Stromal cell of bone marrow (primary cell): Measurements from ENCODE around the gene PTX3.

ENCODE experiments used
- DNase-seq: peaks from one replicate; pipeline ENCODE4 v3.0.0-alpha.2; 2012; ENCODE audit warnings: low read depth

The PTX3 gene

DNA sequence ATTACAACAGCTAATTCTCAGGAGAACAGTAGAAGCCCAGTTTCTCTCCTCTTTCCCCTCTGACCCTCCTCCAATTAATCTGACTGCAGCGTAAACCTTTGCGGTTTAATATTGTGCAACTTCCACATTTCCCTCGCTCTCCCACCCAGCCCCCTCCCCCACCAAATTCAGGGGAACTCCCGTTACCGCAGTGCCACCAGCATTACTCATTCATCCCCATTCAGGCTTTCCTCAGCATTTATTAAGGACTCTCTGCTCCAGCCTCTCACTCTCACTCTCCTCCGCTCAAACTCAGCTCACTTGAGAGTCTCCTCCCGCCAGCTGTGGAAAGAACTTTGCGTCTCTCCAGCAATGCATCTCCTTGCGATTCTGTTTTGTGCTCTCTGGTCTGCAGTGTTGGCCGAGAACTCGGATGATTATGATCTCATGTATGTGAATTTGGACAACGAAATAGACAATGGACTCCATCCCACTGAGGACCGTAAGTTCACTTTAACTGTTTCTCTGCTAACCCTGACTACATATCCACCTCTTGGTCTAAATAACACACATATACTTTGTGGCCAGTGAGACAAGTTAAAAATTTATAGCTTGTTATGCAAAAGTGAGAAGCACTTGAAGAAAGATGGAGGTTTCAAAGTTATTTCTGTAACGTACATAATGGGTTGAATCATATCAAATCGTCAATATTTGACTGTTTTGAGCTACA lies at the start of gene PTX3:
Gene PTX3 (plus strand): TSS at position 268 of the 709 bp plus-strand sequence. CDS start 84 bp downstream, at position 352.
- peak; percentile 80 for DNase-seq

DNA sequence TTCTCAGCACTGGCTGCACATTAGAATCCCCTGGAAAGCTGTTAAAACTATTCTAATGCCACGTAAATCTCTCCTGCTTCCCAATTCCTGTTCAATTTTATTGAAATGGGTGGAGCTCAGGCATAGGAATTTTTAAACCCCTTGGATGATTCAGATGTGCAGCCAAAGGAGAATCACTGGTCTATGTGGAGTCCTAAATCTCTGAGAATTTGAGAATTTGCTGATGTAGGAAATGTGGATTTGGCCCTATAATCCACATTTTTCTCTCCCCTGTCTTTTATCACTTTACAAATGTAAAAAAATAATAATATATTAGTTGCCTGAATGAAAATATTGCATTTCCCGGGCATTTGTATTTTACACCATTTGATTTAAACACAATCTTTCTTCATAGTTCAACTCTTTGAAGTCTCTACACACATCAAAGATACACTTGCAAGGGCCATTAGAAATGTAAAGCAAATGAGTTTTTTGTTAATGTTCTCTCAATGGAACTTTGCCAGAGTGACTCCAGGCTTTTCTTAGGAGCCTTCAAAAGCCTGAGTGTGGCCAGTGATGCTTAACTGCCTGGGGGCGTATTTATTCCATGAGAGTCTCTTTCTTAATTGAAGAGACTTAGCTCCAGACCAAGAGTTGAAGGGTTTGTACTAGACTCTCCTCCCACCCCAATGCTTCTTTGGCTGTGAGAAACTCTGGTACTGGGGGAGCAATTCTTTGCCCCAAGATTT lies 48.8 kb upstream of the PTX3 start:
- no peak for DNase-seq

DNA sequence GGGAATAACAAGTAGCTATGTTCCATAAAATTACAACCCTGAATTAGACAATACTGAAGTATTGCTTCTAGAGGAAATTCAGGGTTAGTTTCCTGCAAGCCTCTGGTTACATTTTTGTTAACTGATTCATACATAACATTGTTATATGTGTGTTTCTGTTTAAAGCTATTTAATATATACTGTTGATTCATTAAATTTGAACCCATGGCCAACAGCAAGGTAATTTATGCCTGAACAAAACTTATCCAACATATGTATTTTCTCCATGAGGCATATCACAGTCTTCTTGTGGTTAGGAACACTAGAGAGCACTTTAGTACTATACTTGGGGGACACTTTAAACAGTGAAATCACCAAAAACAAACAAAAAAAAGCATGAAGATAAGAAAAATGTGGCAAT lies 47.7 kb upstream of the PTX3 start:
- no peak for DNase-seq

DNA sequence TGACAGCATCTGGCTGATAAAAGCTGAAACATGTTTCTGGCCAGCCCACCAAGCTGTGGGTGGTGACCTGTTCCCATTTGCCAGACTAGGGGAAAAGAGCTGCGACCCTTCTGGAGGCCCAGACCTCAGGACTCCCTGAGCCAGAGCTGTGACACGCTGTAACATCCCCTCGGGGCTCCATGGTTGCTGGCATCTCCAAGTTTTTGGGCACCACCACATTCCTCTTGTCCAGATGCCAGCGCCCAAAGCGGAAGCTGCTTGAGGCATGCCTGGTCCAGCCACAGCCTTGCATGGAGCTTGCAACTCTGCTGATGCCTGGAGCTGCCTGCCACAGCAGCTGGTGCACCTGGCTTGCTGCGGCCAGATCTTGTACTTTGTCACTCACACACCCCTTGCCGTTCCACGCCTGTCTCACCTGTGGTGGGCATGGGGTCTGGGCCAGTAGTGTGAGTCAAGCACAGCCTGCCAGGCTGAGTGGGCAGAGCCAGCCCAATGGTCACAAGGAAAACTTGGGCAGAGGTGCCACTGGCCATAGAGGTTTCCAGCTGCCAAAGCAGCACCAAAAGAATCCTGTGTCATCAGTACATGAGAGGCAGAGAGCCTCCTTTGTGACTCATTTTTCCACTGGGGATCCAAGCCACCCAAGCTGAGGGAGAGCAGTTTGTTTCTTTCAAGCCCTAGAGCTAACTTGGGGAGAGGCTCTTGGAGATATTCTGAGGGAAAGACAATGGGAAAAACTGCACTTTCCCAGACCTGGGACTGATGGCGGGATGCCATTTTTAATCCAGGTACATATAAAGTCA lies 45.7 kb upstream of the PTX3 start:
- DNase-seq = no peak

DNA sequence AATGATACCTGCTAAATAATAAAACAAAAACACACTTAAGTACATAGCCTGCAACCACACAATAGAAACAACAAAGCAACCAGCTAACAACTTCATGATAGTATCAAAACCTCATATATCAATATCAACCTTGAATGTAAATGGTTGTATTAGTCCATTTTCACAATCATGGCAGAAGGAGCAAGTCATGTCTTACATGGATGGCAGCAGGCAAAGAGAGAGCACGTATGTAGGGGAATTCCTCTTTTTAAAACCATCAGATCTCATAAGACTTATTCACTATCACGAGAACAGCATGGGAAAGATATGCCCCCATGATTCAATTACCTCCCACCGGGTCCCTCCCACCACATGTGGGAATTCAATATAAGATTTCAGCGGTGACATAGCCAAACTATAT lies 44.5 kb upstream of the PTX3 start:
- DNase-seq = no peak

DNA sequence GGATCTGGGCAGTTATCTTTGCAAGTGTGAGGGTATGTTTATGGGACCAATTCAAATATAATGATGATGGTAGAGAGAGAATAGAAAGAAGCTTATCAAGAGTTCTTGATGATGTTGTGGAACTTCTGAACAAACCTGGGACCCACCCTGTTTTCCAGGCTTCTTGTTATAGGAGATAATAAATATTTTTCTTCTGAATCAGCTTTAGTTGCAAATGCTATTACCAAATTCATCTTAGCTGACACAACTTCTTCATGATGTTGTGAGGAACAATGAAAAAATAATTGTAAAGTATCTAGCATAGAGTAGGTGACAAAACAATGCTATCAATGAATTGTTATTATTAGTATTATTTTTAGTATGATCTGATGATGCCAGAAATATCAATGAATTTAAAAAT lies 43.5 kb upstream of the PTX3 start:
- DNase-seq = no peak

DNA sequence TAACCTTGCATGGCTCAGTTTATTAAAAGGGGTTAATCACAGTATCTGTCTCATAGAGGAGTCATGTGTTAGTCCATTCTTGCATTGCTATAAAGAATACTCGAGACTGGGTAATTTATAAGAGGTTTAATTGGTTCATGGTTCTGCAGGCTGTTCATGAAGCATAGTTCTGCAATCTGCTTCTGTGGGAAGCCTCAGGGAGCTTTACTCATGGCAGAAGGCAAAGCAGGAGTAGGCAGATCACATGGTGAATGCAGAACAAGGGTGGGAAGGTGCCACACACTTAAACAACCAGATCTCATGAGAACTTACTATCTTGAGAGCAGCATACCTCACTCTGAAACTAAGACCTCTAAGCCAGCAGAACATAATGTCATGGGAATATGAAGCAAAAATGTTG lies 42.2 kb upstream of the PTX3 start:
- no peak for DNase-seq

DNA sequence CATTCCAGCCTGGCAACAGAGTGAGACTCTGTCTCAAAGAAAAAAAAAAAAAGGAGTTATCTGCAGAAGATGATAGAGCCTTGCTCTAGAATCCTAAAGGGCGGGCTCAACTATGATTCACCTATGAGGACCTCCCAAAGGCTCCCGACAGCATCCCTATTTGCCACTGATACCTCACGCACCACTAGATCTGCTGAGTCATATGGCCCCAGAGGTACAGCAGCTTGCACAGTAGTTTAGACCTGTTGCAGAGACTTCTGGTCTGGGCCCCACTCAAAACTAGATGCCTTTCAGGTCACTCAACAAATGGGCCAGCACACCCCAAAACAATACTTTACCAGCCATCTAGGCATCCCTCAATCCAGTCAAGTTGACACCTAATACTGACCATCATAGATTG lies 38.1 kb upstream of the PTX3 start:
- DNase-seq = no peak

DNA sequence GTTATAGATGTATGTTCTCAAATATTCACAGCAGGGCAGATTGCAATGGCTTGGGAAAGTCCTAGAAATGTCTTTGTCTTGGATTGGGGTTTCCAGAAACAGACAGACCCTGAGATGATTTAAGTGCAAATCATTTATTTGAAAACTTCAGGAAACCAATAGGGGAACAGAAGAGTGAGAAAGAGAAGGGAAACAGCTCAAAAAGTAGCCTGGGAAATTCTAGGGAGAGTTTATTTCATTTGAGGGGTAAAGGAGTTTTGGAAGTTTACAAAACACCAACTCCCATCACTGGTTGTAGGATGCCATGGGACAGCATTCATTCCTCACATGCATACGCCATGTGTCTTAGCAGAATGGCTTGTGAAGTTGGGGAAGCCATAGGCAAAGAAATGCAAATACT lies 32.3 kb upstream of the PTX3 start:
- no peak for DNase-seq

DNA sequence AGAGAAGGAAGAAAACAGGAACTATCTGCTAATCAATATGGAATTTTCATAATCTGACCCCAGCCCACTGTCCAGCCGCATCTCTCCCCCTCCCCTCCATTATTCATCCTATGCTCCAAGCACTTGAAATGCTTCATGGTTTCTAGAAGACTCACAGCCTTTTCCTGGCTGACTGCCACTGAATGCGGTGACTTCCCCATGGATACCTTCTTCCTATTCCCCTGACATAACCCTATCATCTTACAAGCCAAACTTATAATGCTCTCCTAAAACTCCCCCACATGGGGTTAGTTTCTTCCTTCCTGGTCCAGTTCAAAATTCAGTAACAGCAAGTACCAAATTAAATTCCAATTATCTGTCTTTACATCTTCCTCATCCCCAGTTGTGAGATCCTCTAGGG lies 31.2 kb upstream of the PTX3 start:
- DNase-seq = peak; percentile 42

DNA sequence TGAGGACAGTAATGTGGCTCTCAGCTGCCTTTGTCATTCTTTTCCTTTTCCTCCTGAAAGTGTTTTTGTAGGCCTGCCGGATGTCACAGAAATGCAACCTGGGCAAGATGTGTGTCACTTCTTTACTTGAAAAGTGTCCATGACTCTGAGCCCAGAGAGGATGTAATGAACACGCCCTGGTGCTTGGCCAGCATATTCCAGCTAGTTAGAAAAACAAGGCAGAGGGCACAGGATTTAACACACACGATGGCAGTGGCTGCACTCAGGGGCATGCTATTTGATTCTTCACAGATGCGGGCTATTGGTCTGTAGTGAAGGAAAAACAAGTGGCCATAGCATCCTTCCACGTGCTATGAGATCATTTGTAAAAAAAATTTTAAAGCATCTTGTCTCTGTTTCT lies 30.3 kb upstream of the PTX3 start:
- no peak for DNase-seq

DNA sequence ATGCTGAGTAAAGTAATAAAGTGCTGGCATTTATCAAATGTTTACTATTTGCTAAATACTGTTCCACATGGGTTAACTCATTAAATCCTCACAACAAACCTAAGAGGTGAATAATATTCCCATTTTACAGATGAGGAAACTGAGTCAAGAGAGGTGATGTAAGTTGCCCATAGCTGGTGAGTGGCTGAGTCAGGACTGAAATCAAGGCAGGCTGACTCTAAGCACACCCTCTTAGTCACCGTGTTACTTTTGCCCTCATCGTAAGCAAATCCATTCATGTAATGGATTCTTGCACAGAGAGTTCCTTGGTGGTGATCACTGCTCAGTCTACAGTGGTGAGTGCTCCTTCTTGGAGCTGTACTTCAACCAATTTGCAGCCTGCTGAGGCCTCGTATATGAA lies 28.9 kb upstream of the PTX3 start:
- no peak for DNase-seq

DNA sequence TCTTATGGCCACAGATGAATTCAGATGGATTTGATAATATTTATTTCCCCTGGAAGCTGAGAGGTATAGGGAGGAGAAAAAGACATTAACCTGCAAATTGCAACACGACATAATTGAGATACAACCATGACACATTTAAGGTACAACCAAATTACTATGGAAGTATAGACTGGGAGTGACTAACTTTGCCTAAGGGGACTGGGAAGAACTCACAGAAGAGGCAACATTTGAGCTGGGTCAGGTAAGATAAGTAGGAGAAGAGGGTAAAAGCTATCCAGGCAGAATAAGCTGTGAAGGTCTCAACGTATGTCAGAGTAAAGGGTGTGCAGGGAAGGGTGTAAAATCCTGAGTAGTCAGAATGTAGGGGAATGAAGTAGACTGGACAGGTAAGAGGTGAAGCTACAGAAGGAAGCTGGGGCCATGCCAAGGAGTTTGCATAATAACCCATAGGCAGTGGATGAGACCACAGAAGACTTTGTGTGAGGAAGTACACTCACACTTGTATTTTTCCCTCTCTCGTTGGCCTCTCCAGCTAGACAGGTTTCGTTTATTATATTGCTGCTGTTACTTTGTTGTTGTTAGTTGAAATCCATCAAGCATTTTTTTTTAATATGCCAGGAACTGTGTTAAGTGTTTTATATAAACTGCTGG lies 28.0 kb upstream of the PTX3 start:
- DNase-seq = no peak

DNA sequence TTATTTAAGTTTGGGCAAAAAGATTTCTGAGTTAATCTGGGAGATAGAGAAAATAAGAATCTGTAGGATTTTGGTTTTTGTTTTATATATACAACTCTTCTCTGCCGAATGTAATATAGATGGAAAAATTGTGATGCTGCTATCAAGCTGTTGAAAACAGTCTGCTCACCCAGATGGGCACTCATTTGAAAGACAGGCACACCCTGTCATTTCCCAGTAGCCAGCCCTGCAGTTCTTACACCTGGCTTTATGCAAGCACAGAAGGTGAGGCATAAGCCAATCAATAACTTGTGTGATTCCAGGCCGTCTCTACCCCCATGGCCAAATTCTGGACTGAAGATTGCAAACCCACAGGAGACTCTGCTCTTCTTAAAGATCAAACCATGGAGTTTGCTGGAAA lies 27.1 kb upstream of the PTX3 start:
- DNase-seq = no peak

DNA sequence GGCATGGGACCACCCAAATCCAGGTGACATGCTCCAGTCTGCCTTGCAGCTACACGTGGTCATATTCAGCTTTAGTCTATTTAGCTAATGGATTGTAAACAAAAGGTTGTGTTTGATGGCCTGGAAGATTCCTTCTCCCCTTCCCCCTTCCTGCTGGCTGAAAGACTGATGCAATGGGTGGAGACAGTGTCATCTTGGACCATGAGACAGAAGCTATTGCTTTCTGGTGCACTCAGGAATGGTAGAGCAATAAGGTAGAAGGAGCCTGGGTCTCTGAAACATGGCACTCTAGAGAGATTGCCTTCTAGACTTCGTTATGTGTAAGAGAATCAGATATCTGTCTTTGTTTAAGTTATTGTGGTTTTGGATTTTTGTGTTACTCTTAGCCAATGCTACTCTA lies 25.7 kb upstream of the PTX3 start:
- DNase-seq = no peak

DNA sequence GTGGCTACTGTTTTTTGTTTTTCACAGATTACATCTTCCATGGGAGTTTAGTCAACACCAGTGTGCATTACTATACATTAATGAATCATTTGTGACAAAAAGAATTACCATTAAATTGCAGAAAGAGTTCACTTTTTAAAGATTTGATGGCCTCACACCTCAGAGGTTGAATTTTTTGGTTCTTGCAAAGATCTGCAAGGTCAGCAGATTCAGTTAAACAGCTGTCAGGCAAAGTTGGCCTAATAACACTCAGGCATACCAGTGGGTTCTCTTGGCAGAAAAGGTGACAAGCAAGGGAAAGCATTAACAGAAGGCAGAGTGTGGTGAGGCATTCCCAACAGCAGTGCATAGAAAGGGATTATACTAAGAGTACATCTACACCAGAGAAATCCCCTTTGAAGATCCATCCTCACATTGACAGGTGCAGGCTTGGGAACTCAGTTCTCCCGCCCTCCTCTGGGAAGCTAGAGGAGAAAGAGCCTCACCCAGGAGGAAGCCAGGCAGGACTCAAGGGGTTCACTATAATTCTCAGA lies 24.3 kb upstream of the PTX3 start:
- no peak for DNase-seq

DNA sequence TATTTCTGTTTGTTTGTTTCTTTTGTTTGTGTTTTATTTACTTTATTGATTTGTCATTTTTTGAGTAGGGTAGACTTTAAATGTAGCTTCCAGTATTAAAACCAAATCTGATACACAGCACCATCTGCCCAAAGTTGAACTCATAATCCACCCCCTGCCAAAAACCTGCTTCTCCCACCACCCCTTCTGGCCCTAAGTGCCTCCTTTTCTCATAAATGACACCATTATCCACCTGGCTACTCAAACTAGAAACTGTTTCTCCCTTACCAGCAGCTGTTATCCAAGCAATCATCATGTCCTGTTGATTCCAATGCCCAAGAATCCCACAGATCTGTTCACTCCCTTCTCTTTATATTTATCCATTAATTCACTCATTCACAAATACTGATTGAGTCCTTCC lies 21.8 kb upstream of the PTX3 start:
- no peak for DNase-seq

DNA sequence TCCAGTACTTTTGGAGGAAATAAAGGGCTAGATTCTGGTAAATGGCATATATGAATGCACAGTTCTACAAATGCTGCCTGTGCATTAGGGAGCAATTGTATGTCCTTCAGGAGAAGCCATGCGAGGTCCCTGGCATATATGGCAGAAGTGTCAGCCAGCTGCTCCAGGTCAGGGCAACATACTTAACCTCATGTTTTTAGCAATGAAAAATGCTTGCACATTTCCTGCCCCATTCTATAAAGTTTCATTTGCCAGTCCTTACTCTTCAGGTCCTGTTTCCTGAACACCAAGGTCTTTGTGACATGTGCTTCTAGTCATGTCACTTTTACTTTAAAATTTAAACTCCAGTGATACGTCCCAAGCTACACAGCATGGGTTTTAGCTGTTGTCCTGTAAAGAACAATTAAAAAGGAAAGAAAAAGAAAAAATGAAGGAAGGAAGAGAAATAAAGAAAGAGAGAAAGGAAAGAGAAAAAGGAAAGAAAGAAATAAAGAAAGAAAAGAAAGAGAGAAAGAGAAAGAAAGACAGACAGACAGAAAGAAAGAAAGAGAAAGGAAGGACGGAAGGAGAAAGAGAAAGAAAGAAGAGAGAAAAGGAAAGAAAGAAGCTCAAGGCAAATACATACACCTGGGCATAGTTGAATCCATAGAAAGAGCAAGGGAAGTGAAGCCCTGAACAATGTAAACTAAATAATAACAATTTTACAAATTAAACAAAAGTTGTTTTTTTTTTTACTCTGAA lies 20.1 kb upstream of the PTX3 start:
- no peak for DNase-seq

DNA sequence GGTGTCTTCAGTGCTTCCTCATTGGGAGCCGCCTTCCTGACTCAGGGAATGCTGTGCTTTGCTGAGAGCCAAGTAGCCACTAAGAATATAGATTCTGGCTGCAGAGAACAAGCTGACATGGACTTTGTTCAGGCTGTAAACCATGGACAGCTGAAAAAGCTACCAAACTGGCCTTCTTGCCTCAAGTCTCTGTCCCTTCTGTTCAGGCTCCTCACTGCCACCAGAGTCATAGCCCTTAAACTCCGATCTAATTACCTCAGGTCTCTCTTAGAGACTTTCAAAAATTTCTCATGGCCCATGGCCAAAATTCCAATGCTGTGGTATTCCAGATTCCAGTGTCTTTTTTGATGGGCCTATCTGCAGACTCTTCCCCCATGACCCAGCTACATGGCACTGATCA lies 19.4 kb upstream of the PTX3 start:
- DNase-seq = no peak

DNA sequence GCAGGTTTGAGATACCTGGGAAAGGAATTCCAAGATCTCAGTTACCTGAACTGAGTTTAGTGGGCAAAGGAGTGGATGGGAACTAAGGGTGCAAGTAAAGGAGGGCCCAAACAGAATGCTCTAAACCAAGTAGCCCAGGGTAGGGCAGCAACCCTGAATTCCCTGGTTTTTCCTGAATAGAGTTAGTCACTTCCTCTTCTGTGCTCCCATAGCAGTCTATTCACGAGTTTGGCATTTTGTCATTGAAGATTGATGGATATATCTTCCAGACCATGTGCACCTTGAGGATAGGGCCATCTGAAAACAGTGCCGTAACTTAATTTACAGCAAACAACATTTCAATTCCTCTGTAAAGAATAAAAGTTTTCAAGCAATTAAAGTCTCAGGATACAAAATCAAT lies 18.5 kb upstream of the PTX3 start:
- DNase-seq = no peak

DNA sequence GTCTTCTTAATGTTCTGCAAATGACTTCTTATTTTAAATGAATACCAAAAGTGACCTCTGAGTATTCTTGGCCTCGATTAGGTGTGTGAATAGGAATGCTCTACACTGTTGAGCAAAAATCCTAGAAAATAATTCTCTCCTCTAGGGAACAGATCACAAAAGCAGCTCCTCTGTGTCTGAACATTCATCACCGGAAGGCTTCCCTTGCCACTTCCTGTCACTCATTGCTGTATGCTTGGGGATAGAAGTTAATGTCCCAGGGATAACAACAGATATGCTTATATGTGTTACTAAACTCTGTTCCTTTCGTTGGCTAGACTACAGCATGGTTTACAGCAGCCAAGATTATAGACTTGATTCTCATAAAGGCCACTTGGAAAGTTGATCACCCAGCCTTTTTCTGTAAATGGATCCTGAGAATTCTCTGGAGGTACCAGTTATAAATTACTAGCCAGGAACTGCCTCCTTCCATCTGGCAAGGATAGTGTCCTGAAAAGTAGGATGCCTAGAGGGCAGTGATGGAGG lies 16.0 kb upstream of the PTX3 start:
- DNase-seq = no peak
